ENCODE results near the gene PI4KA. TPM values are rescaled to one million over a fixed set of nuclear protein-coding genes. Genes with fewer than 3 reads are reported as not detected.

Gene PI4KA
- total RNA-seq, 1 experiment from 2014 or later, result 54.3 TPM

GRCh38 chr22:20761536-20761935, 97.1 kb downstream of the PI4KA start:
- in situ Hi-C loops (cut with HindIII; ENCODE audit: low pct_unique_long_range_greater_than_20kb, low sequenced_read_pairs), result no loop called here
- no peaks in the 10 kb centered on the region; the same call in 1 of the 2 replicates for H3K36me3 ChIP-seq (ENCODE audit: control insufficient read depth, insufficient read depth, low read length)

DNA sequence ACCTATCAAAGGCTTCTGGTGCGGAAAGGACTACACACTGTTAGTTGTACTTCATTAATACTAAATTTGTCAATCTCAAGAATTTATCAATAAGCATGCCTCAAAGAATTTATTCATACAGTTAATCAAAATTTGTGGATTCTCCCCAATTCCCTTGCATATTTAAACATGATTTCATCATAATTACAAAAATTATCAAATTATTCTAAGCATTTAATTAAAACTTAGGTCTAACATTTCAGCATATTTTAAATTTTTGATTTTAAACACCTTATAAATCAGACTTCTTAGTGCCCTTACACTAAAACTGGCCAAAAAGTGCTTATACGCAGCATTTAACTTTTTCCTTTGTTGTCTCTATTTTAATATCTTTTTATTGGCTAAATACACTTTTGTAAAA, 98.5 kb downstream of the PI4KA start:
- ChIA-PET CTCF (no interaction called here), POLR2A (no interaction called here)
- in situ Hi-C loops (cut with HindIII; ENCODE audit: low pct_unique_long_range_greater_than_20kb, low sequenced_read_pairs) (no loop called here), intact Hi-C loops (cut with micrococcal nuclease; ENCODE audit: unreplicated experiment) (no loop called here)
- TSS peak; percentile 38 for BruUV-seq (replicated peaks)
- Histone ChIP-seq H3K9me3 (ENCODE audit: control insufficient read depth, insufficient read depth, low read depth, low read length) (no peaks in the 10 kb centered on the region), H3K36me3 (ENCODE audit: control insufficient read depth, insufficient read depth, low read length) (no peaks in the 10 kb centered on the region; the same call in 1 of the 2 replicates), H3K4me3 (ENCODE audit: low read depth in 2 of 2, low read length in 2 of 2) (no peak overlapping the region), H3K27ac (ENCODE audit: low read length) (no peak overlapping the region), H3K4me1 (ENCODE audit: control insufficient read depth, insufficient read depth, low read length) (no peaks in the 10 kb centered on the region), H3K27me3 (ENCODE audit: control insufficient read depth, insufficient read depth, low read length) (no peaks in the 10 kb centered on the region)
- TF ChIP-seq SIN3A (IDR thresholded peaks at IDR 0.05; ENCODE audit: borderline replicate concordance, insufficient read depth, low read depth, low read length) (no peak), CTCF (IDR thresholded peaks at IDR 0.05) (no peak), POLR2AphosphoS5 (IDR thresholded peaks at IDR 0.05; ENCODE audit: low read depth, low read length) (no peak), TCF7L2 (IDR thresholded peaks at IDR 0.05; ENCODE audit: low read depth, low read length) (no peak)
- TF ChIP-seq, protein P1, sequence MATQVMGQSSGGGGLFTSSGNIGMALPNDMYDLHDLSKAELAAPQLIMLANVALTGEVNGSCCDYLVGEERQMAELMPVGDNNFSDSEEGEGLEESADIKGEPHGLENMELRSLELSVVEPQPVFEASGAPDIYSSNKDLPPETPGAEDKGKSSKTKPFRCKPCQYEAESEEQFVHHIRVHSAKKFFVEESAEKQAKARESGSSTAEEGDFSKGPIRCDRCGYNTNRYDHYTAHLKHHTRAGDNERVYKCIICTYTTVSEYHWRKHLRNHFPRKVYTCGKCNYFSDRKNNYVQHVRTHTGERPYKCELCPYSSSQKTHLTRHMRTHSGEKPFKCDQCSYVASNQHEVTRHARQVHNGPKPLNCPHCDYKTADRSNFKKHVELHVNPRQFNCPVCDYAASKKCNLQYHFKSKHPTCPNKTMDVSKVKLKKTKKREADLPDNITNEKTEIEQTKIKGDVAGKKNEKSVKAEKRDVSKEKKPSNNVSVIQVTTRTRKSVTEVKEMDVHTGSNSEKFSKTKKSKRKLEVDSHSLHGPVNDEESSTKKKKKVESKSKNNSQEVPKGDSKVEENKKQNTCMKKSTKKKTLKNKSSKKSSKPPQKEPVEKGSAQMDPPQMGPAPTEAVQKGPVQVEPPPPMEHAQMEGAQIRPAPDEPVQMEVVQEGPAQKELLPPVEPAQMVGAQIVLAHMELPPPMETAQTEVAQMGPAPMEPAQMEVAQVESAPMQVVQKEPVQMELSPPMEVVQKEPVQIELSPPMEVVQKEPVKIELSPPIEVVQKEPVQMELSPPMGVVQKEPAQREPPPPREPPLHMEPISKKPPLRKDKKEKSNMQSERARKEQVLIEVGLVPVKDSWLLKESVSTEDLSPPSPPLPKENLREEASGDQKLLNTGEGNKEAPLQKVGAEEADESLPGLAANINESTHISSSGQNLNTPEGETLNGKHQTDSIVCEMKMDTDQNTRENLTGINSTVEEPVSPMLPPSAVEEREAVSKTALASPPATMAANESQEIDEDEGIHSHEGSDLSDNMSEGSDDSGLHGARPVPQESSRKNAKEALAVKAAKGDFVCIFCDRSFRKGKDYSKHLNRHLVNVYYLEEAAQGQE (IDR thresholded peaks at IDR 0.05; ENCODE audit: insufficient read depth in 1 of 2, low read depth in 2 of 2, low read length in 1 of 2), result no peak
- ATAC-seq, result no peak
- DNase-seq (ENCODE audit: low read depth, low spot score), result no peak

More at GRCh38 chr22:20761536-20761935, 97.1 kb downstream of the PI4KA start:
- TF ChIP-seq POLR2AphosphoS5 (IDR thresholded peaks at IDR 0.05; ENCODE audit: low read depth, low read length) (no peak), SIN3A (IDR thresholded peaks at IDR 0.05; ENCODE audit: borderline replicate concordance, insufficient read depth, low read depth, low read length) (no peak), TCF7L2 (IDR thresholded peaks at IDR 0.05; ENCODE audit: low read depth, low read length) (no peak), CTCF (IDR thresholded peaks at IDR 0.05) (no peak)
- TF ChIP-seq, protein P1 (IDR thresholded peaks at IDR 0.05; ENCODE audit: insufficient read depth in 1 of 2, low read depth in 2 of 2, low read length in 1 of 2), result no peak
- no peaks in the 10 kb centered on the region for H3K4me1 ChIP-seq (ENCODE audit: control insufficient read depth, insufficient read depth, low read length)
- intact Hi-C loops (cut with micrococcal nuclease; ENCODE audit: unreplicated experiment), result no loop called here
- H3K27me3 ChIP-seq (ENCODE audit: control insufficient read depth, insufficient read depth, low read length), result no peaks in the 10 kb centered on the region
- no peak overlapping the region for H3K27ac ChIP-seq (ENCODE audit: low read length)
- no TSS peak for BruUV-seq (replicated peaks)
- ChIA-PET CTCF (no interaction called here), POLR2A (no interaction called here)
- H3K9me3 ChIP-seq (ENCODE audit: control insufficient read depth, insufficient read depth, low read depth, low read length), result no peaks in the 10 kb centered on the region
- DNase-seq (ENCODE audit: low read depth, low spot score), result no peak
- no peak overlapping the region for H3K4me3 ChIP-seq (ENCODE audit: low read depth in 2 of 2, low read length in 2 of 2)
- no peak for ATAC-seq
